Measurements from ENCODE around the gene PPP1R14C. TPM values are rescaled to one million over a fixed set of nuclear protein-coding genes. Genes with fewer than 3 reads are reported as not detected.

The PPP1R14C gene
- total and polyA plus RNA-seq, 2 experiments from 2014 or later = 1.1 to 1.4 TPM

GRCh38 chr6:150180517-150180916 lies 37.7 kb downstream of the PPP1R14C start (continued):
- TF ChIP-seq ETS1 (IDR thresholded peaks at IDR 0.05) = no peak
- TF ChIP-seq EZH2 (IDR thresholded peaks at IDR 0.05; ENCODE audit: low read depth, unreplicated experiment) = no peak

GRCh38 chr6:150182460-150183078 lies 39.7 kb downstream of the PPP1R14C start:
- Histone ChIP-seq H3K27me3 (ENCODE audit: insufficient read depth) (no peaks in the 10 kb centered on the region), H3K4me1 (ENCODE audit: insufficient read depth) (no peaks in the 10 kb centered on the region), H3K4me3 (no peak overlapping the region), H3K79me2 (replicated peaks; ENCODE audit: insufficient read depth) (no peaks in the 10 kb centered on the region), H3K36me3 (ENCODE audit: insufficient read depth) (no peaks in the 10 kb centered on the region), H3F3A (replicated peaks; ENCODE audit: low read depth) (no peaks in the 10 kb centered on the region), H3K9me2 (ENCODE audit: insufficient read depth) (no peaks in the 10 kb centered on the region), H3K27ac (ENCODE audit: low read depth) (no peak overlapping the region), H4K20me1 (replicated peaks; ENCODE audit: insufficient read depth) (no peaks in the 10 kb centered on the region), H2AFZ (no peak overlapping the region), H3K4me2 (no peak overlapping the region)
- TF ChIP-seq ZNF114 (CRISPR knock-in tag; IDR thresholded peaks at IDR 0.05) = no peak
- TF ChIP-seq EZH2 (IDR thresholded peaks at IDR 0.05; ENCODE audit: low read depth, unreplicated experiment) = no peak
- TF ChIP-seq ZNF462 (CRISPR knock-in tag; IDR thresholded peaks at IDR 0.05) = no peak
- Mint-ChIP-seq H3K4me1 (peaks cover 3% of the 10 kb centered on the region; the same call in 1 of the 3 replicates), H3K36me3 (ENCODE audit: low read depth) (no peaks in the 10 kb centered on the region), H3K9me3 (no peaks in the 10 kb centered on the region), H3K4me3 (no peak overlapping the region), H3K27ac (no peak overlapping the region), H3K27me3 (ENCODE audit: insufficient read depth, low read depth, poor library complexity) (no peaks in the 10 kb centered on the region)
- ATAC-seq = no peak
- DNase-seq (ENCODE audit: low spot score) = no peak
